GM21723 (cell line): ENCODE results near the gene ST6GALNAC5.

ENCODE experiments used
- ATAC-seq: cut with Tn5 transposase; IDR thresholded peaks from one replicate; pipeline ENCODE4 v1.9.1; 2021; ENCODE audit warnings: mild to moderate bottlenecking, moderate library complexity; ENCODE audit not compliant: unreplicated experiment

The ST6GALNAC5 gene

GRCh38 chr1:77039739-77040138, 172.5 kb downstream of the ST6GALNAC5 start:
- ATAC-seq, result no peak

DNA sequence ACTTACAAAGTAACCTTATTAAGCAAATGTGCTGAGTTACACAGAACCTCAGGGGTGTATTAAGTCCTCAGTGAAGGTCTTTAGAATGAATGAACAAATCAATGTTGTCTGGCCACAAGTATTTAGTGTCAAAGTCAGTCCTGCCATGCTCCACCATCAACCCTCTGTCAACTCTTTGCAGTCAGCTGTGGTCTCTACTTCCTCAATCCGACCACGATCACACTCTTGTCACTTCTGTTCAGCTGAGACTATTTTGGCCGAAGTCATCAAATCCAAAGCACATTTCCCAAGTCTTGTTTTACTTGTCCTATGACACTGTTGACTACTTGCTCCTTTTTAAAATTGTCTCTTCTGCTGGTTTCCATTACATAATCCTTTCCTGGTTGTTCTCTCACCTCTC, 173.5 kb downstream of the ST6GALNAC5 start:
- no peak for ATAC-seq

- ATAC-seq, result no peak
These were observed 177.0 kb downstream of the ST6GALNAC5 start for GRCh38 chr1:77044133-77044849.

GRCh38 chr1:77047575-77047974, 180.3 kb downstream of the ST6GALNAC5 start:
- ATAC-seq, result no peak

DNA sequence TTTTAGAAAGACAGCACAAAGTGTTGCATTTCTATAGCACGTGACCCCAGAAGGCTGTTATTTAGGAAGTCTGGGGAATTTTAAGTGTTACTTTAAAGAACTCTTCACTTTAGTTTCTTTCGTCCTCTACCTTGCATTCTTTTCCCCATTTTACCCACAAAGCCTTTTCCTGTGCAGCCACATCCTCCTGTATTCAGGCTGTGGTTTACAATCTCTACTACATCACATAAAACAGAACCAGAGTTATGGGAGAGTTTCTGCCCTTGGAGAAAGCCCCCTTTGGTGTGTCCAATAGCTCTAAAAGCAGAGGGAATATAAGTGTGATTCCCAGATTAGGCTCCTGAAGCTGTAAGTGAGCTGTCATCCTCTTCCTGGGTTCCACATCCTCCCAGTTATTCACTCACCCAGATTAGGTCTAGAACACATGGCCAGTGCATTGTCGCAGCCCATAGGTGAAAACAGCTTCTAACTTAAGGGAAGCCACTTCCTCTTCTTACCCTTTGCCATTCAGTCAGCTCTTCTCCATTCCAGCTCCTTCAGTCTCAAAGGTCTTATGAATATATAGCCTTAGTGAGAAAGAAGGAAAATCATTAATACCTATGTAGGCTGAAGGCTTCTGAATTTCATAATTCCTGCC, 180.8 kb downstream of the ST6GALNAC5 start:
- ATAC-seq, result no peak

DNA sequence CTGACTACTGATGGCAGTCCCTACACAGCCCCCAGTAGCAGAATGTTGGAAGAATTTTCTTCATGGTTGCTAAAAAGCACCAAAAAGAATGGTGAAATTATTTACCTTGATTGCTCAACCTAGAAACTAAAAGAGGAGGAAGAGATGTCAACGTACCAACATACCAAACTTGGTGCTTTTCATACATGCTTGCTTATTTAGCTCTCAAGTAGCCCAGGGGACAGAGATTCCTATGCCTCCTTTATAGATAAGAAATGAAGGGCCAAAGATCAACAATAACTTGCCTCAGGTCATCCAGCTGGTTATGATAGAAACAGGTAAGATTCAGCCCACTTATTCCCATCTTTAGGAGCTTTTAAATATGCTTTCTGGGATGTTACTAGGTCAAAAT, 181.3 kb downstream of the ST6GALNAC5 start:
- ATAC-seq, result no peak

GRCh38 chr1:77051425-77051824, 184.1 kb downstream of the ST6GALNAC5 start:
- ATAC-seq, result no peak

DNA sequence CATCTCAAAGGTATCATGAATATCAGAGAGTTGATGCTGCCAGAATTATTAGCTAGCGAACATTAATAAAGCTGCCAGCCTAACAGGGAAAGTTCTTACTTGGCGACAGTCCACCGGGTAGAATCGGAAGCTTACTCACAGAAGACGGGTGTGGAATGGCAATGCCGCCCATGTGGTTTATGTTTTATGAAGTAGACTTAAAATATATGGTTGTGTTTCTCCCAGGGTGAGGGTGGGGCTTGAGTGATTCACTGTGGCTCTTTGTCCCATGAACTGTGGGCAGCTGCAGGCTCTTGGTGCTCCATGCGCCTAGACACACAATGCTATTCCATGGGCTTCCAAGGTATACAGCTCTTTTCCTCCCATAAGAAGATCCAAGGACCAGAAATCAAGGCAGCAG, 189.2 kb downstream of the ST6GALNAC5 start:
- ATAC-seq, result no peak

DNA sequence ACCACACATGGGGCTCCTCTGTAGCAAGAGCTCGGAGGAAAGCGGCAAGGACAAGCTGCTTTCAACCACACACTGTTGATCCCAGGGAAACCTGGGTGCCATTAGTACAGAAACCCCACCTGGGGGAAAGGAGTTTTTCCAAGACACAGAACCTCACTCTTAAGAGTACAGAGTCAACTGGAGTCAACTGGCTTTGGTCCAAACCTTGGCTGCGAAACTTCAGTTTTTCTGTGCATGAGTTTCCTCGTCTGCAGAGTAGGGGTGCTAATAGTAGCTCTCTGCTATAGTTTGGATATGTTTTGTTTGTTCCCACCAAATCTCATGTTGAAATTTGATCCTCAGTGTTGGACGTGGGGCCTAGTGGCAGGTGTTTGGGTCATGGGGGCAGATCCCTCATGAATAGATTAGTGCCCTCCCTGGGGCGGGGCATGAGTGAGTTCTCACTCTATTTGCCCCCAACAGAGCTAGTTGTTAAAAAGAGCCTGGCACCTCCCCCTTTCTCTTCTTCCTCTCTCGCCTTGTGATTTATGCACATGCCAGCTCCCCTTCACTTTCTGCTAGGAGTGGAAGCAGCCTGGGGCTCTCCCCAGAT, 190.8 kb downstream of the ST6GALNAC5 start:
- no peak for ATAC-seq

DNA sequence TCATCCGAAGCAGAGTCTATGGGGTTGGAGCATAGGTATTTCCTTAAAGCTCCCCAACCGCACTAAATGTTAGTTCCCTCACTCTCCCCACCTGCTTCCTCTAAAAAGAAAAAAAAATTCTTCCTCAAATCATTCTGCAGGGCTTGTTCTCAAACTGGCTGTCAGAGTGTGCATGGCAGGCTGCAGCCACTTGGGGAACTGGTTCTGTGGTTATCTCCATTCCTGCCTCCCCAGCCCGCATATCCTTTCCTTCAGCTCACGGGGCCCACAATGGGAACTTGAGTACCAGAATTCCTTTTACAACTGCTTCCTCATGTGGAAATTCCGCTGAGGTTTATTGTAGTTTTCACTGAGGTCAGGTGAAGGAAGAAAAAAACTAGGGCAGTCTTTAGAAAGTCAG, 192.7 kb downstream of the ST6GALNAC5 start:
- no peak for ATAC-seq

GRCh38 chr1:77061162-77061561, 193.9 kb downstream of the ST6GALNAC5 start:
- no peak for ATAC-seq

DNA sequence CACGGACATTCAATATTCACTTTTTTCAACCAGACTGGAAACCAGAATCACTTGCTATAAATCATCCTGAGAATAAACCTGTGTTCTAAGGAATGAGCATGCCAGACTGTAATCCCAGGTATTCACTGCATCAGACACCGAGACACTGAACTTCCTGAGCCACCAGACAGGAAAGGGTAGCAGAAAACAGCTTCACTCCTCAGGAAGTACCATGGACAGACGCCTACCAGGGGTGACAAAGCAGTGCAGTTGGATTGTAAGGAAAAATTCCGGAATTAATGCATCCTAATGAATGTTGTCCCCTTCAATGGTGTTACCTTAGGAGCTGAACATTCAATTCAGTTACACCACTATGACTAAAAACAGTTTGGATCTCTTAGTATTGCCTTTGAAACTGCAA, 195.8 kb downstream of the ST6GALNAC5 start:
- no peak for ATAC-seq

- ATAC-seq, result no peak
These were observed 197.0 kb downstream of the ST6GALNAC5 start for GRCh38 chr1:77064246-77064645.

DNA sequence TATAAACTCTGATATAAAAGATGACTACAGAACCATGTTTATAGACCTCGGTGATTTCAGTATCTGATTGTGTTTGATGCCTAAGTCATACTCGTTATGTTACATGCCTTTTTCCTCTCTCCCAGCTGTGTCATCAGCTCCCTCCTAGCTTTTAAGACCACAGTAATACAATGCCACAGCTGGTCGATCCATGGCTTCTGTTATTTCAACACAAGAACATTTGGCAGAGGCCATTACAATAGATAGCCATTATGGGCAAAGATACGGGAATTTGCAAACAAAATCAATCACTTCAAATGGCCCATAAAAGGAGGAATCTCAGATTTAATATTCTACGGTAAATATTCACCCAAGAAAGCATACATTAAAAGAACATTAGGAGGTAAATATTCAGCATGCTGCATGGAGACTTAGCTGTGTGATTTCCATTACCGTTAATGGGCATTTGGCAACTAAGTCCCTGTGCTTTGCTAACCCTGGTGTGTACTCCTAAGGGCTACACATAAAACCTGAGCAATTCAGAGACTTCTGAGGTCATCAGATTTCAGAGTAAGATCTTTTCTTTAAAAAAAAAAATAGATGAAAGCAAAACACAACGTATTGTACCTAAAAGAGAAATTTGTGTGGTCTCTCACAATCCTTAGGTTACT, 198.5 kb downstream of the ST6GALNAC5 start:
- no peak for ATAC-seq

DNA sequence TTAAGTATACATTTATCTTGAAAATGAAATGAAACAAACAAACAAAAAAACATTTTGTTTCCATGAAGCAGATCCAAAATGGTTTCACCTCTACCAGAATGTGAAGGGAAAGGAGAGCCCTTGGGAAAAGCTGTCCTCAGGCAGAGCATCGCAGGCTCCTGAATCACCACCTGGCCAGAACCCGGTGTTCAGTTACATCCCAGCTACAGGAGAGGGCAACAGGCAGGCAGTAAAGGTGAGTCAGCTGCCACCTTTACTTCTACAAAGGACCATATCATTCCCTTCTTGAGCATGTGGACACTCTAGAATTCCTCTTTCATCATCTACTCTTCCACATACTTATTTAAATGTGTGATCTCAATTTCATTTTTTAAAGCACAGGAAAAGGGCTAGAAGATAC, 200.7 kb downstream of the ST6GALNAC5 start:
- ATAC-seq, result no peak

DNA sequence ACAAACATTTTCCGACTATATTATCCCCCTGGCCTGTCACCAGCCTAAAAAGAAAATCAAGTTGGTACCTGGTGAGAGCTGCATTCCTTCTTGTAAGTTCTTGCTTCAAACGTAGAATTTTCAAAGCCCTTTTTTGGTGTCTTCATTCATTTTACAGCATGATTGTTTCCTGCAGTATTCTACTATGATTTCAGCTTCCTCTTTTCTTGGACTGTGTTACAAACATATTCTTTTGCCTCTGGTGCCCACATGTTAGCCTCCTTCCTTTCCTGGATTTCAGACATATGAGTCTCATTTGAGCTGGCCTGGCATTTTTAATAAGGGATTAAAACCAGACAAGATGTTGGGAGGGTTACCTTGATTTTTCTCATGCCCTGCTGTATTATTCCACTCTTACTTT, 209.5 kb downstream of the ST6GALNAC5 start:
- no peak for ATAC-seq

GRCh38 chr1:77081834-77082233, 214.6 kb downstream of the ST6GALNAC5 start:
- ATAC-seq, result no peak

- no peak for ATAC-seq
These were observed 217.2 kb downstream of the ST6GALNAC5 start for GRCh38 chr1:77084457-77084856.

GRCh38 chr1:77085109-77085508, 217.8 kb downstream of the ST6GALNAC5 start:
- ATAC-seq, result no peak

GRCh38 chr1:77089756-77090155, 222.5 kb downstream of the ST6GALNAC5 start:
- no peak for ATAC-seq

DNA sequence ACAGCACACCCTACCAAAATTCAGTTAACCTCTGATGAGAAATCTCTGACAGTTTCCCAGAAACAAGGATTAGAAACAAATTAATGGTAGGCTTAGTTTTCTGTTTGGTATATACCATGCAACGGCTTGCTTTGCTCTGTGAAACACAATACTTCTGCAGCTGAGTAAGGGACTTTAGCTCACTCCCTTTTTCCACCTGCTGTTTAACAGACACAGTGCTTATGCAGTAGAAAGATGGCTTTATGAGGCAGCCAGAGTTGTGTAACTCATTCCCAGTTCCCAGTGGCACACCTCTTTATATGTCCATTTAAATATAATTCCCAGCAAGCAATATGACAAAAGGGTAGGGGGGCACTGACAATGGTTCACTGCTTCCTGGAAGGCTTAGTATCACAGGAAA, 228.0 kb downstream of the ST6GALNAC5 start:
- ATAC-seq, result no peak
